Measurements from ENCODE around the gene PCNX1. TPM values are rescaled to one million over a fixed set of nuclear protein-coding genes. Genes with fewer than 3 reads are reported as not detected.
A peak's percentile ranks its signal among the peaks of the same experiment; 100 is the strongest.

The PCNX1 gene
- total RNA-seq, 1 donor, result 47.4 TPM

GRCh38 chr14:70896981-70897380 lies 10.3 kb upstream of the PCNX1 start:
- no peak for DNase-seq (ENCODE audit: low read depth)
- TF ChIP-seq CTCF (IDR thresholded peaks at IDR 0.05; ENCODE audit: insufficient read depth, low read length), result no peak
- H3K4me3 ChIP-seq (ENCODE audit: low read depth, low read length), result no peak overlapping the region

- TF ChIP-seq CTCF (IDR thresholded peaks at IDR 0.05; ENCODE audit: insufficient read depth, low read length), result no peak
- no peak overlapping the region for H3K4me3 ChIP-seq (ENCODE audit: low read depth, low read length)
These were observed 9.8 kb upstream of the PCNX1 start for GRCh38 chr14:70897464-70897863.

GRCh38 chr14:70898111-70898745 lies 9.0 kb upstream of the PCNX1 start:
- no peak for TF ChIP-seq CTCF (IDR thresholded peaks at IDR 0.05; ENCODE audit: insufficient read depth, low read length)
- no peak for DNase-seq (ENCODE audit: low read depth)
- no peak overlapping the region for H3K4me3 ChIP-seq (ENCODE audit: low read depth, low read length)

More at GRCh38 chr14:70897464-70897863, 9.8 kb upstream of the PCNX1 start:
- DNase-seq (ENCODE audit: low read depth), result peak; percentile 85

- no peak for TF ChIP-seq CTCF (IDR thresholded peaks at IDR 0.05; ENCODE audit: insufficient read depth, low read length)
- peak; percentile 64 for DNase-seq (ENCODE audit: low read depth)
- no peak overlapping the region for H3K4me3 ChIP-seq (ENCODE audit: low read depth, low read length)
These were observed 6.0 kb upstream of the PCNX1 start for GRCh38 chr14:70901269-70901668.

GRCh38 chr14:70902184-70902583 lies 5.1 kb upstream of the PCNX1 start:
- H3K4me3 ChIP-seq (ENCODE audit: low read depth, low read length), result no peak overlapping the region
- no peak for DNase-seq (ENCODE audit: low read depth)
- TF ChIP-seq CTCF (IDR thresholded peaks at IDR 0.05; ENCODE audit: insufficient read depth, low read length), result no peak

GRCh38 chr14:70904373-70904772 lies 2.9 kb upstream of the PCNX1 start:
- no peak for TF ChIP-seq CTCF (IDR thresholded peaks at IDR 0.05; ENCODE audit: insufficient read depth, low read length)
- no peak overlapping the region for H3K4me3 ChIP-seq (ENCODE audit: low read depth, low read length)
- no peak for DNase-seq (ENCODE audit: low read depth)

GRCh38 chr14:70905301-70905700 lies 2.0 kb upstream of the PCNX1 start:
- DNase-seq (ENCODE audit: low read depth), result peak; percentile 79
- no peak for TF ChIP-seq CTCF (IDR thresholded peaks at IDR 0.05; ENCODE audit: insufficient read depth, low read length)
- H3K4me3 ChIP-seq (ENCODE audit: low read depth, low read length), result no peak overlapping the region

Data from fibroblast of the aortic adventitia (primary cell).